Measurements from ENCODE around the gene TMEM14A.

Gene TMEM14A, protein sequence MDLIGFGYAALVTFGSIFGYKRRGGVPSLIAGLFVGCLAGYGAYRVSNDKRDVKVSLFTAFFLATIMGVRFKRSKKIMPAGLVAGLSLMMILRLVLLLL

DNA sequence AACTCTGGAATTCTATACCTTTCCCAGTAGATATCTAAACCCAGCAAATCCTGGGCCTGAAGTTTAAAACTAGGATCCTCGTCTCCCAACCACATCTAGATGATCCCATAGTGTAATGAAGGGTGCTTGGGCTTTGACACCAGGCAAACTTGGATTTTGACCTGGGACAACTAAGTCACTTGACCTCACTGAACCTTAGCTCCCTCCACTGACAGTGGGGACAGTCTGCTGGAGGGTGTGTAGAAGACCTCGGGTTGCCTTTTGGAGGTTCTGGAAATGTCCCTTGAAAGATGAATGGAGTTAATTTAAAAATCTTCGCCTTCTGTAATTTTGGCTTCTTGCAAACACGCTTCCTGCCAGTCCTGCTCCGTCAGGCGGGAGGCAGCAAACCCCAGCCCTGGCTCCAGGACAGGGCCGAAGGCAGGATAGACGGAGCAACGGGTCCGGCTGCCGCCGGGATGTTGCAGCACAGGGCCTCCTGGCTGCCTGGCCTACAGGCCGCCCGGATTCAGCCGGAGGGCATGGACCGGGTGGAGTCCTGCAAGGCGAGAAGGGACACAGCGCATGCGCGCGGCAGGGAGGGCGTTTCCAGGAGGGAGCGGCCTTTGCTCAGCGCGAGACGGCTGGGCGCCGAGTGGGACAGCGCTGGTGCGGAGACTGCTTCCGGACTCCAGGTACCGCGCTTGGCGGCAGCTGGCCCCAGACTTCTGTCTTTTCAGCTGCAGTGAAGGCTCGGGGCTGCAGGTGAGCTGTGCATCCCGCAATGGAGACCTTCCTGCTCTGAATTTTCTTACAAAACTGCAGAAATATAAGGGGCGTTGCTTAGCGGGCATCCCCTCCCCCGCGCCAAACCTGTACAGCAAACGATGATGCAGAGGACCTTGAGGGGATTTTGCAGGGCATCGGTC lies at the start of gene TMEM14A:
TMEM14A (plus strand) TSS at position 612 of the 908 bp plus-strand sequence. CDS start 5,990 bp downstream, outside the sequence.
- in situ Hi-C loops (cut with HindIII; ENCODE audit: low sequenced_read_pairs) = no loop called here

- in situ Hi-C loops (cut with HindIII; ENCODE audit: low sequenced_read_pairs) = no loop called here
These were observed 49.3 kb upstream of the TMEM14A start for GRCh38 chr6:52621631-52622030.

GRCh38 chr6:52622810-52623209 lies 48.1 kb upstream of the TMEM14A start:
- in situ Hi-C loops (cut with HindIII; ENCODE audit: low sequenced_read_pairs) = no loop called here

DNA sequence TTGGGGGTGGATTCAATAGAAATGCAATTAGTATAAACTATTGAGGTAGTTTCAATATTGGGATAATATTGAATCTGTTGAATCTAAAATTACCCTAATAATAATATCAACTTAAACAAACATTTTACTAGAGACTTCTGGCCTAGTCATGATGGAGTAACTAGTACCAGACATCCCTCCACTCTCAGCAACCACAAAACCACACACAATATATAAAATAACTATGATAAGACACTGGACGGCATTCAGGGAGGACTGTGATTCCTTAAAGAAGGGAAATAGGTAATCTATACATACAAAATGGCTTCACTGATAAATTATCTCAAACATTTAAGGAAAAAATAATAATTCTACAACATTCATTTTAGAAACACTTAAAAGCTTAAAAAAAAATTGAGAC lies 38.9 kb upstream of the TMEM14A start:
- in situ Hi-C loops (cut with HindIII; ENCODE audit: low sequenced_read_pairs) = no loop called here

- in situ Hi-C loops (cut with HindIII; ENCODE audit: low sequenced_read_pairs) = no loop called here
These were observed 36.7 kb upstream of the TMEM14A start for GRCh38 chr6:52634211-52634610.

- in situ Hi-C loops (cut with HindIII; ENCODE audit: low sequenced_read_pairs) = no loop called here
These were observed 35.8 kb upstream of the TMEM14A start for GRCh38 chr6:52635049-52635577.

DNA sequence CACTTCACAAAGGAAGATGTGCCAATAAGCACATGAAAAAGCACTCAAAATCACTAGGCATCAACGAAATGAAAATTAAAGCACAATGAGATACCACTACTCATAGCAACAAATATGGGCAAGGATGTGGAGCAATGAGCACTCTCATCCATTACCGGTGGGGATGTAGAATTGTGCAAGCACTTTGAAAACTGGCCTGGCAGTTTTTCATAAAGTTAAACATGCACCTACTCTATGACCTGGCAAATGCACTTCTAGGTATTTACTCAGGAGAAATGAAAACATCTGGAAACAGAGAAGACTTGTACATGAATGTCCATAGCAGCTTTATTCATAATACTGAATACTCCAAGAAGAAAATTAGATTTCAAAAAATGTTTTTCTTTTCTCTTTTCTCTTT lies 34.1 kb upstream of the TMEM14A start:
- in situ Hi-C loops (cut with HindIII; ENCODE audit: low sequenced_read_pairs) = no loop called here

DNA sequence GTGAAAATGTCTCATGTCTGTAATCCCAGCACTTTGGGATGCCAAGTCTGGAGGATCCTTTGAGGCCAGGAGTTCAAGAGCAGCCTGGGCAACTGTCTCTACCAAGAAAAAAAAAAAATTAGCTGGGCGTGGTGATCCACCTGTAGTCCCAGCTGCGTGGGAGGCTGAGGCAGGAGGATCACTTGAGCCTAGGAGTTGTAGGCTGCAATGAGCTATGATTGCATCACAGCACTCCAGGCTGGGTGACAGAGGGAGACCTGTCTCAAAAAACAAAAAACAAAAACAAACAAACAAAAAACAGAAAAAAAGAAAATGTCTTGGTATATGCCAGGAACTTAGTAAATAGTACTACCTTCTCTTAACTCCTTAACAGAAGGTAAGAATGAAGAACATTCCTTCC lies 31.4 kb upstream of the TMEM14A start:
- in situ Hi-C loops (cut with HindIII; ENCODE audit: low sequenced_read_pairs) = no loop called here

- in situ Hi-C loops (cut with HindIII; ENCODE audit: low sequenced_read_pairs) = no loop called here
These were observed 30.7 kb upstream of the TMEM14A start for GRCh38 chr6:52640170-52640569.

GRCh38 chr6:52640916-52641315 lies 30.0 kb upstream of the TMEM14A start:
- in situ Hi-C loops (cut with HindIII; ENCODE audit: low sequenced_read_pairs) = no loop called here

DNA sequence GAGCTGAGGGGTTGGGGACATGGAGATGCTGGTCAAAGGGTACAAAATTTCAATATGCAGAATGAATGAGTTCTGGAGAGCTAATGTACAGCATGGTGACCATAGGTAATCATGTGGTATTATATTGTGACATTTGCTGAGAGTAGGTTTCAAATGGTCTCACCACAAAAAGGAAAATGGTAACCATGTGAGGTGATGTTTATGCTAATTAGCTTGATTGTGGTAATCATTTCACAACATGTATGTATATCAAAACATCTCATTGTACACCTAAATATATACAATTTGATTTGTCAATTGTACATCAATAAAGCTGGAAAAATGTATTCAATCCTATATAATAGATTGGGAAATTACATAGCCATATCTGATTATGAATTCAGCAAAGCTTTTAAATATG lies 29.5 kb upstream of the TMEM14A start:
- in situ Hi-C loops (cut with HindIII; ENCODE audit: low sequenced_read_pairs) = no loop called here

DNA sequence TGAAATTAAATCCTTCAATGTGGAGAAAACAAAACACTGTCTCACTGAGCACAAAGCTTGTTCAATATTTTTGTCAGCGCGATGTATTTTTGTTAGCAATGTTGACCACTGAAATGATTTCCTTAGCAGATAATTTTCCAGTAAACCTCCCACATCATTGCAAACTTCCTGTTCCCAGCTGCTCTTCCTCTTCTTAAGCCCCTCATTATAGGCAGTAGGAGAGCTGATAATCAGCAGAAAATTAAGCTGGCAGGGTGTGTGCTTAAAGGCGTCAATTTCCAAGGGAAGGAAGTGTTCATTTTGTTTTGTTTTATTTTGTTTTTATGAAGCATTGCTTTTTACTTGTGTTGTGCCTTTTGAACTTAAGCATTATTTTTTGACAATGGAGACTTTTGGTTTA lies 29.1 kb upstream of the TMEM14A start:
- in situ Hi-C loops (cut with HindIII; ENCODE audit: low sequenced_read_pairs) = no loop called here

GRCh38 chr6:52642368-52642767 lies 28.5 kb upstream of the TMEM14A start:
- in situ Hi-C loops (cut with HindIII; ENCODE audit: low sequenced_read_pairs) = no loop called here

DNA sequence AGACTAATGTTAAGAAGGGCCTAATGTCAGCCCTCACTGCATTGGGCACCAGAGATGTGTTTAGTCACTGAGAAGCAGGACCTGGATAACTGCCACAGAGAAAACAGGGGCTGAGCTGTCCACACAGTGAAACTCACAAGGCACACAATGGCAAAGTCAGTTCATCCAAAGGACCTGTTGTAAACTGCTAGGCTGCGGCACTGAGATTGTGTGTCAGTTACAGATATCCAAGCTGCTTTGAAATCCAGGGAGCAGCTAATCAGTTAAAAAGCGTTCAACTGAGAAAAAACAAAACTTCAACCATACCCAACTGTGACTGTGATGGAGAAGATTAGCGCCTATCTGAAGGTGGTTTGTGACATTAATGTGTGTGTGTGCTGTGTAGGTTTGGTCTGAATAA lies 27.8 kb upstream of the TMEM14A start:
- in situ Hi-C loops (cut with HindIII; ENCODE audit: low sequenced_read_pairs) = no loop called here

GRCh38 chr6:52644253-52644652 lies 26.7 kb upstream of the TMEM14A start:
- in situ Hi-C loops (cut with HindIII; ENCODE audit: low sequenced_read_pairs) = no loop called here

DNA sequence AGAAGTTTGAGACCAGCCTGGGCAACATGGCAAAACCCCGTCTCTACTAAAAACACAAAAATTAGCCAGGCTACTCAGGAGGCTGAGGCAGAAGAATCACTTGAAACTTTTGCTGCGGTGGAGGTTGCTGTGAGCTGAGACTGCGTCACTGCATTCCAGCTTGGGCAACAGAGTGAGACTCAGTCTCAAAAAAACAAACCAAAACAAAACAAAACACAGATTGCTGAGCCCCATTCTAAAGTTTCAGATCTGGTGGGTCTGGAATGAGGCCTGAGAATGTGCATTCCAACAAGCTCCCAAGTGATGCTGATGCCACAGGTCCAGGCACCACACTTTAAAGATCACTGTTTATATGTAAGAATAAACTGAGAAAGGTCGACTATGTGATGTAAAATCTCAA lies 24.9 kb upstream of the TMEM14A start:
- in situ Hi-C loops (cut with HindIII; ENCODE audit: low sequenced_read_pairs) = no loop called here

DNA sequence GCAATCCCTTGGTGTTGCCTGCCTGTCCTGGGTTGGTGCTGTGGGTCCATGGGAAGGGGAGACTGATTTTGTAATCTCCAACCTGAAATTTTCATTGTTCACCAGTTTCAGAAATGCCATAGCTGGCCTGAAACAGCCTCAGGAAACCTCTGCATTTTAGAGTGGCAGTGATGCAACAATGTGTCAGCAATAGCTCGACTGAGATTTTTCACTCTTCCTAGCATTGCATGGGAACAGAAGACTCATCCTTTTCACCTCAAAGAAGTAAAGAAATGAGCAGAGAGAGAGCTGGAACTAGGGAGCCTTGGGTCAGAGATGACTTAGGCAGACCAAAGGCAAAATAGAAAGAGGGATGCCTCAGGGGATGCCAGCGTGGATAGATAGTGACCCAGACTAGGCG lies 23.7 kb upstream of the TMEM14A start:
- in situ Hi-C loops (cut with HindIII; ENCODE audit: low sequenced_read_pairs) = no loop called here

DNA sequence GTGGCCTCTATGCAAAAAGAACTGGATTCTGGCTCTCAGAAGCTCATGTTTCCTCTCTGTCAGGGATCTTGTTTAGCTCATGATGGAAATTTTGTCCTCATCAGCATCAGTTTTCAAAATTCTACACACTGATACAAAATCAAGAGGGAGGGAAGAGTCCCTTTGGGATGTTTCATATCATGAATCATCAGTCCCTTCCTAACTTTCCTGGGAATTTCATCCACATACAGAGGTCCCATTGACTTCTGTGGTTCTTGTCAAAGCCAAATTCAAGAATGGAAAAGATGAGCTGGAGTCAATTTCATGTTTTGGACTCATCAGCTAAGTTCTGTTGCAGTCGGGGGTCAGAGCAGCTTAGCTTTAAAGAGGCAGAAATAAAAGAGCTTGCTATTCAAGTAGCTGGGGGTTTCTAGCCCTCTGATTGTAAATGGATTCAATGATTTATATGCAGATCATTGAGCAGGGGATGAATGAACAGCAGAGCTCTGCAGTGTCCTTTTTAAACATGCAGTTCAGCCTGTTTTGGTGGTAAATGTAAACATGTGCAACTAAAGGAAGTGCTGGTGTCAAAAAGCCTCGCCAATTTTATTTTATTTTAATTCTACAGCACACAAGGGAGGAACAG lies 21.3 kb upstream of the TMEM14A start:
- in situ Hi-C loops (cut with HindIII; ENCODE audit: low sequenced_read_pairs) = no loop called here

- in situ Hi-C loops (cut with HindIII; ENCODE audit: low sequenced_read_pairs) = no loop called here
These were observed 20.0 kb upstream of the TMEM14A start for GRCh38 chr6:52650941-52651340.

DNA sequence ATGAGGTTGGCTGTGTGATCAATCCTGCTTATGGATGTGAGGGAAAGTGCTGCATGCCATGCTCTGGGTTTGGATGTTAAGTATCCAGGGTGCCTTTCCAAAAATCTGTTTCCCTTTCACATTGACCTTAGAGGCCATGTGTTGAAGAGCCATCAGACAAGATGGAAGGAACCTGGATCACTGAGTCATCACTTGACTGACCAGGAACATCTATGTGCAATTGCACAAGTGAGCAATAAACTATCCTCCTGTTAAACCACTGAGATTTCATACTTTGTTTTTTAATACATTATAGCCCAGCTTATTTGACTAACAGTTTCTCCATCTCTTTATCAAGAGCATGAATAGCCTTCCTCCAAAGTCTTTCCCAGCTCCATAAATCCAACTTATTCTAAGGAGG lies 17.8 kb upstream of the TMEM14A start:
- in situ Hi-C loops (cut with HindIII; ENCODE audit: low sequenced_read_pairs) = no loop called here

- in situ Hi-C loops (cut with HindIII; ENCODE audit: low sequenced_read_pairs) = no loop called here
These were observed 16.9 kb upstream of the TMEM14A start for GRCh38 chr6:52654007-52654406.

DNA sequence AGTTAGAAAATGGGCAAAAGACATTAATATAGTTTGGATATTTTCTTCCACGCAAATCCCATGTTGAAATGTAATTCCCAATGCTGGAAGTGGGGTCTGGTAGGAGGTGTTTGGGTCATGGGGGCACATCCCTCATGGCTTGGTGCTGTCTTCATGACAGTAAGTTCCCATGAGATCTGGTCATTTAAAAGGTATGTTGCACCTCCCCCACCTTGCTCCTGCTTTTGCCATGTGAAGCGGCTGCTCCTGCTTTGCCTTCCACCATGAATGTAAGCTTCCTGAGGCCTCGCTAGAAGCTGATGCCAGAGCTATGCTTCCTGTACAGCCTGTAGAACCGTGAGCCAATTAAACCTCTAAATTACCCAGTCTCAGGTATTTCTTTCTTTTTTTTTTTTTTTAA lies 16.3 kb upstream of the TMEM14A start:
- in situ Hi-C loops (cut with HindIII; ENCODE audit: low sequenced_read_pairs) = no loop called here

All from DLD1 (cell line).